Ureter (tissue), 1 donor: Measurements from ENCODE around the gene AMOT. TPM values are rescaled to one million over a fixed set of nuclear protein-coding genes. Genes with fewer than 3 reads are reported as not detected.

ENCODE experiments used
- DNase-seq: peaks from one replicate; pipeline ENCODE4 v3.0.0-alpha.2; 2020; ENCODE audit warnings: low spot score
- total RNA-seq: library from RNA; stranded (reverse); gene quantifications from one replicate; pipeline ENCODE4 v1.2.4, GENCODE V29; 2023
- donor health status: DM: yes; HTN: yes; CAD: no.

Gene AMOT
- total RNA-seq, 1 donor from 2014 or later = 27.5 TPM

GRCh38 chrX:112837531-112837930 lies 3.1 kb downstream of the AMOT start:
- no peak for DNase-seq

- no peak for DNase-seq
Observed at GRCh38 chrX:112835019-112835418, 5.6 kb downstream of the AMOT start.

GRCh38 chrX:112834031-112834845 lies 6.4 kb downstream of the AMOT start:
- DNase-seq = no peak

- peak; percentile 66 for DNase-seq
Observed at GRCh38 chrX:112832481-112833095, 8.0 kb downstream of the AMOT start.

- DNase-seq = no peak
Observed at GRCh38 chrX:112830540-112830939, 10.1 kb downstream of the AMOT start.

GRCh38 chrX:112827292-112827903 lies 13.2 kb downstream of the AMOT start:
- DNase-seq = no peak

- DNase-seq = no peak
Observed at GRCh38 chrX:112826023-112826422, 14.6 kb downstream of the AMOT start.

- no peak for DNase-seq
Observed at GRCh38 chrX:112822892-112823291, 17.7 kb downstream of the AMOT start.

GRCh38 chrX:112820364-112821268 lies 20.0 kb downstream of the AMOT start:
- DNase-seq = no peak

GRCh38 chrX:112819813-112820212 lies 20.8 kb downstream of the AMOT start:
- no peak for DNase-seq

GRCh38 chrX:112819008-112819640 lies 21.5 kb downstream of the AMOT start:
- DNase-seq = no peak

GRCh38 chrX:112818114-112819007 lies 22.3 kb downstream of the AMOT start:
- DNase-seq = peak; percentile 67

- no peak for DNase-seq
Observed at GRCh38 chrX:112816908-112817307, 23.7 kb downstream of the AMOT start.

GRCh38 chrX:112814496-112814895 lies 26.1 kb downstream of the AMOT start:
- no peak for DNase-seq

GRCh38 chrX:112812741-112813140 lies 27.9 kb downstream of the AMOT start:
- DNase-seq = no peak

GRCh38 chrX:112808651-112809195 lies 31.9 kb downstream of the AMOT start:
- no peak for DNase-seq

- no peak for DNase-seq
Observed at GRCh38 chrX:112808007-112808406, 32.6 kb downstream of the AMOT start.

- no peak for DNase-seq
Observed at GRCh38 chrX:112803060-112803459, 37.6 kb downstream of the AMOT start.

GRCh38 chrX:112802541-112802940 lies 38.1 kb downstream of the AMOT start:
- DNase-seq = no peak
